Subcutaneous abdominal adipose tissue (tissue), 5 donors: ENCODE results near the gene ZNF821.
A peak's percentile ranks its signal among the peaks of the same experiment; 100 is the strongest.

Experiments used
- H3K27ac ChIP-seq: one replicate; pipeline ENCODE4 v1.7.0; 2013; ENCODE audit warnings: low read depth, mild to moderate bottlenecking, inconsistent platforms, low read length, moderate library complexity
- H3K27me3 ChIP-seq, 5 donors: one replicate each; pipeline ENCODE4 v1.7.0; 2013; ENCODE audit warnings: low read length in 5 of 5, inconsistent platforms in 1 of 5; ENCODE audit not compliant: control insufficient read depth in 5 of 5, insufficient read depth in 4 of 5
- H3K36me3 ChIP-seq, 5 donors: one replicate each; pipeline ENCODE4 v1.7.0; 2013; ENCODE audit warnings: low read length in 5 of 5; ENCODE audit not compliant: control insufficient read depth in 5 of 5, insufficient read depth in 5 of 5
- H3K4me1 ChIP-seq, 5 donors: one replicate each; pipeline ENCODE4 v1.7.0; 2013; ENCODE audit warnings: low read length in 5 of 5, mild to moderate bottlenecking in 3 of 5, moderate library complexity in 1 of 5; ENCODE audit not compliant: control insufficient read depth in 5 of 5, insufficient read depth in 5 of 5
- H3K4me3 ChIP-seq, 5 donors: one replicate each; pipeline ENCODE4 v1.7.0; 2013; ENCODE audit warnings: low read length in 5 of 5, low read depth in 1 of 5
- H3K9ac ChIP-seq, 5 donors: one replicate each; pipeline ENCODE4 v1.7.0; 2013; ENCODE audit warnings: low read length in 5 of 5, mild to moderate bottlenecking in 4 of 5, moderate library complexity in 3 of 5
- H3K9me3 ChIP-seq, 5 donors: one replicate each; pipeline ENCODE4 v1.7.0; 2013; ENCODE audit warnings: low read length in 5 of 5; ENCODE audit not compliant: control insufficient read depth in 5 of 5
- donor health status: healthy.
- donor health status: healthy.
- donor health status: healthy.
- donor health status: healthy.
- donor health status: healthy.

The ZNF821 gene

GRCh38 chr16:71893888-71894228, 9.9 kb upstream of the ZNF821 start:
- Histone ChIP-seq H3K9ac (peak overlapping the region in 4 of 5 donors; percentile 59 to 98 (median 91)), H3K9me3 (no peaks in the 10 kb centered on the region)

GRCh38 chr16:71889147-71889546, 5.2 kb upstream of the ZNF821 start:
- Histone ChIP-seq H3K9me3 (no peaks in the 10 kb centered on the region), H3K27me3 (no peaks in the 10 kb centered on the region), H3K9ac (no peak overlapping the region), H3K27ac (no peak overlapping the region), H3K4me1 (peaks cover 0 to 17% (median 13%) of the 10 kb centered on the region in 5 donors), H3K4me3 (no peak overlapping the region), H3K36me3 (no peaks in the 10 kb centered on the region)

More at GRCh38 chr16:71893888-71894228, 9.9 kb upstream of the ZNF821 start:
- Histone ChIP-seq H3K27ac (peak overlapping the region; percentile 99), H3K4me3 (peak overlapping the region; percentile 67 to 98 (median 88)), H3K36me3 (no peaks in the 10 kb centered on the region), H3K27me3 (no peaks in the 10 kb centered on the region), H3K4me1 (peaks cover 0 to 34% (median 26%) of the 10 kb centered on the region in 5 donors)

- peaks cover 3 to 28% (median 22%) of the 10 kb centered on the region in 5 donors for H3K4me1 ChIP-seq
- H3K36me3 ChIP-seq = peaks cover 0 to 8% (median 2%) of the 10 kb centered on the region in 5 donors
- H3K27ac ChIP-seq = no peak overlapping the region
- peak overlapping the region in 1 of 5 donors; percentile 73 for H3K4me3 ChIP-seq
- no peak overlapping the region for H3K9ac ChIP-seq
- no peaks in the 10 kb centered on the region for H3K9me3 ChIP-seq
- no peaks in the 10 kb centered on the region for H3K27me3 ChIP-seq
These were observed 1.3 kb upstream of the ZNF821 start for GRCh38 chr16:71885261-71885650.

- H3K27me3 ChIP-seq = no peaks in the 10 kb centered on the region
- H3K27ac ChIP-seq = peak overlapping the region; percentile 89
- peak overlapping the region; percentile 60 to 88 (median 81) for H3K4me3 ChIP-seq
- peak overlapping the region in 4 of 5 donors; percentile 61 to 96 (median 80) for H3K9ac ChIP-seq
- H3K36me3 ChIP-seq = peaks cover 9 to 25% (median 14%) of the 10 kb centered on the region in 5 donors
- peaks cover 3 to 28% (median 24%) of the 10 kb centered on the region in 5 donors for H3K4me1 ChIP-seq
- no peaks in the 10 kb centered on the region for H3K9me3 ChIP-seq
These were observed 674 bp downstream of the ZNF821 start for GRCh38 chr16:71883168-71883848.

GRCh38 chr16:71882505-71883167, 1.3 kb downstream of the ZNF821 start:
- no peaks in the 10 kb centered on the region for H3K27me3 ChIP-seq
- peak overlapping the region in 4 of 5 donors; percentile 60 to 88 (median 82) for H3K4me3 ChIP-seq
- H3K4me1 ChIP-seq = peaks cover 3 to 28% (median 24%) of the 10 kb centered on the region in 5 donors
- H3K27ac ChIP-seq = peak overlapping the region; percentile 89
- no peaks in the 10 kb centered on the region for H3K9me3 ChIP-seq
- peak overlapping the region in 3 of 5 donors; percentile 47 to 66 (median 61) for H3K9ac ChIP-seq
- peaks cover 9 to 25% (median 14%) of the 10 kb centered on the region in 5 donors for H3K36me3 ChIP-seq

- Histone ChIP-seq H3K27me3 (no peaks in the 10 kb centered on the region), H3K36me3 (peaks cover 12 to 40% (median 17%) of the 10 kb centered on the region in 5 donors), H3K4me1 (peaks cover 3 to 26% (median 21%) of the 10 kb centered on the region in 5 donors), H3K27ac (no peak overlapping the region), H3K9me3 (no peaks in the 10 kb centered on the region), H3K9ac (peak overlapping the region in 1 of 5 donors; percentile 2), H3K4me3 (no peak overlapping the region)
These were observed 3.8 kb downstream of the ZNF821 start for GRCh38 chr16:71880176-71880575.

- Histone ChIP-seq H3K27ac (no peak overlapping the region), H3K9me3 (no peaks in the 10 kb centered on the region), H3K4me3 (no peak overlapping the region), H3K4me1 (peaks cover 3 to 16% (median 14%) of the 10 kb centered on the region in 5 donors), H3K36me3 (peaks cover 12 to 47% (median 17%) of the 10 kb centered on the region in 5 donors), H3K9ac (no peak overlapping the region), H3K27me3 (no peaks in the 10 kb centered on the region)
These were observed 5.1 kb downstream of the ZNF821 start for GRCh38 chr16:71878911-71879310.

GRCh38 chr16:71873199-71873598, 10.8 kb downstream of the ZNF821 start:
- Histone ChIP-seq H3K9me3 (no peaks in the 10 kb centered on the region), H3K4me3 (no peak overlapping the region), H3K27ac (no peak overlapping the region), H3K4me1 (no peaks in the 10 kb centered on the region), H3K27me3 (no peaks in the 10 kb centered on the region), H3K36me3 (peaks cover 7 to 36% (median 12%) of the 10 kb centered on the region in 5 donors), H3K9ac (no peak overlapping the region)

GRCh38 chr16:71870818-71871217, 13.2 kb downstream of the ZNF821 start:
- no peaks in the 10 kb centered on the region for H3K27me3 ChIP-seq

GRCh38 chr16:71869089-71869488, 14.9 kb downstream of the ZNF821 start:
- no peak overlapping the region for H3K9ac ChIP-seq
- H3K27me3 ChIP-seq = no peaks in the 10 kb centered on the region
- H3K9me3 ChIP-seq = no peaks in the 10 kb centered on the region
- H3K36me3 ChIP-seq = peaks cover 9 to 33% (median 26%) of the 10 kb centered on the region in 5 donors
- no peak overlapping the region for H3K4me3 ChIP-seq
- no peaks in the 10 kb centered on the region for H3K4me1 ChIP-seq
- H3K27ac ChIP-seq = no peak overlapping the region

More at GRCh38 chr16:71870818-71871217, 13.2 kb downstream of the ZNF821 start:
- H3K4me3 ChIP-seq = no peak overlapping the region
- H3K9me3 ChIP-seq = no peaks in the 10 kb centered on the region
- no peaks in the 10 kb centered on the region for H3K4me1 ChIP-seq
- no peak overlapping the region for H3K9ac ChIP-seq
- H3K27ac ChIP-seq = no peak overlapping the region
- H3K36me3 ChIP-seq = peaks cover 9 to 31% (median 16%) of the 10 kb centered on the region in 5 donors
